Measurements from ENCODE around the gene VIPR2. TPM values are rescaled to one million over a fixed set of nuclear protein-coding genes. Genes with fewer than 3 reads are reported as not detected.
"Not testable (repeated sequence)": the region's sequence is repeated elsewhere in the genome, so short reads cannot be mapped to it uniquely, and the experiment has no call there.

The VIPR2 gene
- total RNA-seq, 1 experiment from 2014 or later = not detected

GRCh38 chr7:159105832-159106811 is 38.5 kb downstream of the VIPR2 start:
- no peak for DNase-seq (ENCODE audit: low read depth)

- no peak for DNase-seq (ENCODE audit: low read depth)
Measured at GRCh38 chr7:159105066-159105780, 39.4 kb downstream of the VIPR2 start.

GRCh38 chr7:159104188-159104920 is 40.3 kb downstream of the VIPR2 start:
- DNase-seq (ENCODE audit: low read depth) = no peak

- DNase-seq (ENCODE audit: low read depth) = no peak
Measured at GRCh38 chr7:159103382-159104187, 41.1 kb downstream of the VIPR2 start.

- no peak for DNase-seq (ENCODE audit: low read depth)
Measured at GRCh38 chr7:159102681-159103381, 41.8 kb downstream of the VIPR2 start.

- not testable (repeated sequence) for DNase-seq (ENCODE audit: low read depth)
Measured at GRCh38 chr7:159101661-159102091, 43.0 kb downstream of the VIPR2 start.

GRCh38 chr7:159101083-159101395 is 43.6 kb downstream of the VIPR2 start:
- DNase-seq (ENCODE audit: low read depth) = not testable (repeated sequence)

- DNase-seq (ENCODE audit: low read depth) = not testable (repeated sequence)
Measured at GRCh38 chr7:159100281-159101082, 44.2 kb downstream of the VIPR2 start.

GRCh38 chr7:159099711-159100231 is 44.9 kb downstream of the VIPR2 start:
- no peak for DNase-seq (ENCODE audit: low read depth)

GRCh38 chr7:159098811-159099655 is 45.6 kb downstream of the VIPR2 start:
- DNase-seq (ENCODE audit: low read depth) = no peak

GRCh38 chr7:159098424-159098786 is 46.3 kb downstream of the VIPR2 start:
- no peak for DNase-seq (ENCODE audit: low read depth)

- no peak for DNase-seq (ENCODE audit: low read depth)
Measured at GRCh38 chr7:159097661-159098423, 46.8 kb downstream of the VIPR2 start.

GRCh38 chr7:159096736-159097581 is 47.7 kb downstream of the VIPR2 start:
- no peak for DNase-seq (ENCODE audit: low read depth)

- DNase-seq (ENCODE audit: low read depth) = no peak
Measured at GRCh38 chr7:159095979-159096411, 48.7 kb downstream of the VIPR2 start.

- DNase-seq (ENCODE audit: low read depth) = no peak
Measured at GRCh38 chr7:159094919-159095915, 49.5 kb downstream of the VIPR2 start.

All from LHCN-M2 (cell line).